Neural progenitor cell (in vitro differentiated cells): Measurements from ENCODE around the gene IER3. TPM values are rescaled to one million over a fixed set of nuclear protein-coding genes. Genes with fewer than 3 reads are reported as not detected.
A peak's percentile ranks its signal among the peaks of the same experiment; 100 is the strongest.

Experiments
- DNase-seq: peaks from one replicate; pipeline ENCODE4 v3.0.0-alpha.2; 2016; ENCODE audit warnings: low spot score
- H2AFZ ChIP-seq: fragments of 200-600 bp; sonication (generic); replicated peaks from 2 replicates; pipeline ENCODE4 v1.6.1; 2016; ENCODE audit warnings: antibody characterized with exemption
- H3F3A ChIP-seq: fragments of 200-600 bp; sonication (generic); 2 replicates; pipeline ENCODE4 v1.6.1; 2016; ENCODE audit warnings: antibody characterized with exemption, low read depth
- H3K27ac ChIP-seq: fragments of 200-600 bp; sonication (generic); 2 replicates; pipeline ENCODE4 v1.5.1; 2016; ENCODE audit warnings: mild to moderate bottlenecking
- H3K27me3 ChIP-seq: fragments of 200-600 bp; sonication (generic); 2 replicates; pipeline ENCODE4 v1.6.1; 2016; ENCODE audit warnings: mild to moderate bottlenecking, moderate library complexity
- H3K36me3 ChIP-seq: fragments of 200-600 bp; sonication (generic); 2 replicates; pipeline ENCODE4 v1.5.1; 2016
- H3K4me1 ChIP-seq: fragments of 200-600 bp; sonication (generic); 2 replicates; pipeline ENCODE4 v1.6.1; 2016; ENCODE audit warnings: mixed run types
- H3K4me2 ChIP-seq: fragments of 200-600 bp; sonication (generic); 2 replicates; pipeline ENCODE4 v1.6.1; 2016
- H3K4me3 ChIP-seq: fragments of 200-600 bp; sonication (generic); 2 replicates; pipeline ENCODE4 v1.5.1; 2016
- H3K79me2 ChIP-seq: fragments of 200-600 bp; sonication (generic); 2 replicates; pipeline ENCODE4 v1.6.1; 2016; ENCODE audit warnings: low read depth
- H3K9ac ChIP-seq: fragments of 200-600 bp; sonication (generic); 2 replicates; pipeline ENCODE4 v1.6.1; 2016
- H3K9me3 ChIP-seq: fragments of 200-600 bp; sonication (generic); 2 replicates; pipeline ENCODE4 v1.5.1; 2016; ENCODE audit warnings: low read depth
- H4K20me1 ChIP-seq: fragments of 200-600 bp; sonication (generic); 2 replicates; pipeline ENCODE4 v1.6.1; 2016; ENCODE audit warnings: low read depth
- H3K27ac Mint-ChIP-seq: 3 replicates; pipeline ENCODE4 v1.8.0; 2021; ENCODE audit warnings: mixed read lengths
- H3K27me3 Mint-ChIP-seq: 2 replicates; pipeline ENCODE4 v1.8.0; 2022; ENCODE audit warnings: low read depth, mild to moderate bottlenecking, inconsistent platforms, moderate library complexity, mixed read lengths; ENCODE audit not compliant: insufficient read depth
- H3K36me3 Mint-ChIP-seq: 3 replicates; pipeline ENCODE4 v1.8.0; 2021; ENCODE audit warnings: mixed read lengths
- H3K4me1 Mint-ChIP-seq: 3 replicates; pipeline ENCODE4 v1.8.0; 2021; ENCODE audit warnings: mixed read lengths
- H3K4me3 Mint-ChIP-seq: 3 replicates; pipeline ENCODE4 v1.8.0; 2021; ENCODE audit warnings: mild to moderate bottlenecking, moderate library complexity, mixed read lengths
- H3K9me3 Mint-ChIP-seq: 3 replicates; pipeline ENCODE4 v1.8.0; 2020; ENCODE audit warnings: mixed read lengths
- EZH2 ChIP-seq: fragments of 200-600 bp; sonication (generic); IDR thresholded peaks from 2 replicates; pipeline ENCODE4 v1.6.1; 2017; ENCODE audit warnings: antibody characterized with exemption, mild to moderate bottlenecking, moderate library complexity
- EZH2phosphoT487 ChIP-seq: fragments of 200-600 bp; sonication (generic); IDR thresholded peaks from 2 replicates; pipeline ENCODE4 v1.6.1; 2017; ENCODE audit warnings: antibody characterized with exemption
- total RNA-seq: library from RNA; depleted of rRNA; stranded (reverse); fragments of >200 nt; gene quantifications from 2 replicates; pipeline ENCODE4 v1.2.3, GENCODE V29; 2015; ENCODE audit warnings: low replicate concordance
- TF ChIP-seq, protein P1 (sequence below): fragments of 200-600 bp; sonication (generic); IDR thresholded peaks from 2 replicates; pipeline ENCODE4 v1.5.1; 2017; ENCODE audit warnings: antibody characterized with exemption, mild to moderate bottlenecking

IER3 gene
- total RNA-seq, 1 donor from 2014 or later = 2.0 TPM

- TF ChIP-seq, protein P1, sequence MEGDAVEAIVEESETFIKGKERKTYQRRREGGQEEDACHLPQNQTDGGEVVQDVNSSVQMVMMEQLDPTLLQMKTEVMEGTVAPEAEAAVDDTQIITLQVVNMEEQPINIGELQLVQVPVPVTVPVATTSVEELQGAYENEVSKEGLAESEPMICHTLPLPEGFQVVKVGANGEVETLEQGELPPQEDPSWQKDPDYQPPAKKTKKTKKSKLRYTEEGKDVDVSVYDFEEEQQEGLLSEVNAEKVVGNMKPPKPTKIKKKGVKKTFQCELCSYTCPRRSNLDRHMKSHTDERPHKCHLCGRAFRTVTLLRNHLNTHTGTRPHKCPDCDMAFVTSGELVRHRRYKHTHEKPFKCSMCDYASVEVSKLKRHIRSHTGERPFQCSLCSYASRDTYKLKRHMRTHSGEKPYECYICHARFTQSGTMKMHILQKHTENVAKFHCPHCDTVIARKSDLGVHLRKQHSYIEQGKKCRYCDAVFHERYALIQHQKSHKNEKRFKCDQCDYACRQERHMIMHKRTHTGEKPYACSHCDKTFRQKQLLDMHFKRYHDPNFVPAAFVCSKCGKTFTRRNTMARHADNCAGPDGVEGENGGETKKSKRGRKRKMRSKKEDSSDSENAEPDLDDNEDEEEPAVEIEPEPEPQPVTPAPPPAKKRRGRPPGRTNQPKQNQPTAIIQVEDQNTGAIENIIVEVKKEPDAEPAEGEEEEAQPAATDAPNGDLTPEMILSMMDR = peak; percentile 34
- TF ChIP-seq EZH2phosphoT487 = no peak
- H3F3A ChIP-seq = peaks cover 42% of the 10 kb centered on the region
- peaks cover 73% of the 10 kb centered on the region for H3K79me2 ChIP-seq
- H3K27me3 ChIP-seq = no peaks in the 10 kb centered on the region
- peak; percentile 100 for DNase-seq
- no peaks in the 10 kb centered on the region for H3K9me3 ChIP-seq
- Mint-ChIP-seq H3K27ac (peak within 1 kb of the TSS; percentile 100), H3K4me1 (peaks cover 44% of the 10 kb centered on the region), H3K9me3 (peaks cover 2% of the 10 kb centered on the region), H3K36me3 (peaks cover 42% of the 10 kb centered on the region), H3K4me3 (peak within 1 kb of the TSS; percentile 98), H3K27me3 (peaks cover 10% of the 10 kb centered on the region)
- H4K20me1 ChIP-seq = peaks cover 9% of the 10 kb centered on the region
- peak within 1 kb of the TSS; percentile 77 for H3K4me3 ChIP-seq
- peak within 1 kb of the TSS; percentile 46 for H3K9ac ChIP-seq
- H3K27ac ChIP-seq = peak within 1 kb of the TSS; percentile 85
- H2AFZ ChIP-seq = peak within 1 kb of the TSS; percentile 66
- no peaks in the 10 kb centered on the region for H3K36me3 ChIP-seq
- peak within 1 kb of the TSS; percentile 90 for H3K4me2 ChIP-seq
- peaks cover 7% of the 10 kb centered on the region for H3K4me1 ChIP-seq
Observed at GRCh38 chr6:30717129-30717844, 27.1 kb downstream of the IER3 start, which contains the start of gene MDC1. Gene MDC1 (minus strand): TSS chr6:30717281. CDS start chr6:30715175, 2,106 bp downstream.

DNA sequence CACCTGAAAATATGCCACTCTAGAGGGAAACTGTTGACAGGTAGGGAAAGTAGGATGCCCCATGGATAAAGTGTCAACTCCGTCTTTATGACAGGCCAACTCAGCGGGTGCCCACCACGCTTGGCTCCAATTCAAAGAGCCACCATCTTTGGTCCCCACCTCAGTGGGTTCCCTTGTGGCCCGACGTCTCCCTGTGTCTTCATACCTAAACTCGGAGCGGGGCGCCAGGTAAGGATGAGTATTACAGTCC, 27.5 kb downstream of the IER3 start:
- no peak for TF ChIP-seq EZH2
- TF ChIP-seq, protein P1 = no peak
- no peak for TF ChIP-seq EZH2phosphoT487
- H3K4me3 Mint-ChIP-seq = peak overlapping the region; percentile 98
- H3K9me3 Mint-ChIP-seq = peaks cover 2% of the 10 kb centered on the region
- Histone ChIP-seq H3K4me2 (peak overlapping the region; percentile 83), H4K20me1 (peaks cover 4% of the 10 kb centered on the region), H3K79me2 (peaks cover 68% of the 10 kb centered on the region), H3K9ac (peak overlapping the region; percentile 46), H3K4me1 (peaks cover 7% of the 10 kb centered on the region), H3K4me3 (peak overlapping the region; percentile 77), H3K27me3 (no peaks in the 10 kb centered on the region), H3K36me3 (no peaks in the 10 kb centered on the region), H3F3A (peaks cover 37% of the 10 kb centered on the region), H3K27ac (peak overlapping the region; percentile 61), H3K9me3 (no peaks in the 10 kb centered on the region), H2AFZ (peak overlapping the region; percentile 66)
- H3K36me3 Mint-ChIP-seq = peaks cover 47% of the 10 kb centered on the region
- H3K4me1 Mint-ChIP-seq = peaks cover 41% of the 10 kb centered on the region
- no peak for DNase-seq
- H3K27ac Mint-ChIP-seq = peak overlapping the region; percentile 100
- H3K27me3 Mint-ChIP-seq = peaks cover 10% of the 10 kb centered on the region

GRCh38 chr6:30714263-30714662, 30.1 kb downstream of the IER3 start:
- Histone ChIP-seq H3K4me1 (peaks cover 7% of the 10 kb centered on the region), H2AFZ (no peak overlapping the region), H3K9me3 (no peaks in the 10 kb centered on the region), H3K36me3 (no peaks in the 10 kb centered on the region), H4K20me1 (no peaks in the 10 kb centered on the region), H3K4me3 (no peak overlapping the region), H3K79me2 (peaks cover 46% of the 10 kb centered on the region), H3K4me2 (no peak overlapping the region), H3F3A (peaks cover 18% of the 10 kb centered on the region), H3K27me3 (no peaks in the 10 kb centered on the region), H3K9ac (no peak overlapping the region), H3K27ac (no peak overlapping the region)
- Mint-ChIP-seq H3K27me3 (peaks cover 4% of the 10 kb centered on the region), H3K4me3 (no peak overlapping the region), H3K27ac (no peak overlapping the region), H3K4me1 (peaks cover 35% of the 10 kb centered on the region), H3K9me3 (no peaks in the 10 kb centered on the region), H3K36me3 (peaks cover 55% of the 10 kb centered on the region)
- DNase-seq = no peak
- TF ChIP-seq EZH2phosphoT487 = no peak
- TF ChIP-seq EZH2 = no peak
- TF ChIP-seq, protein P1 = no peak
